Smooth muscle cell of the brain vasculature (primary cell): ENCODE results near the gene BTBD8.

Experiments
- DNase-seq: peaks from one replicate; pipeline ENCODE4 v3.0.0-alpha.2; 2012; ENCODE audit warnings: low read depth, low spot score

BTBD8 gene

GRCh38 chr1:92192246-92192645 lies 112.1 kb downstream of the BTBD8 start:
- no peak for DNase-seq

GRCh38 chr1:92194511-92194910 lies 114.4 kb downstream of the BTBD8 start:
- no peak for DNase-seq

- no peak for DNase-seq
Measured at GRCh38 chr1:92201973-92202372, 121.8 kb downstream of the BTBD8 start.

GRCh38 chr1:92203105-92203504 lies 123.0 kb downstream of the BTBD8 start:
- DNase-seq, result no peak

- no peak for DNase-seq
Measured at GRCh38 chr1:92210701-92211100, 130.6 kb downstream of the BTBD8 start.

- no peak for DNase-seq
Measured at GRCh38 chr1:92211166-92211565, 131.0 kb downstream of the BTBD8 start.

GRCh38 chr1:92217721-92218120 lies 137.6 kb downstream of the BTBD8 start, which contains the start of gene C1orf146:
TSS of gene C1orf146 (plus strand) at chr1:92217915. CDS start at chr1:92231421, 13,506 bp downstream.
- no peak for DNase-seq

- no peak for DNase-seq
Measured at GRCh38 chr1:92218559-92218958, 138.4 kb downstream of the BTBD8 start.

- no peak for DNase-seq
Measured at GRCh38 chr1:92219028-92219427, 138.9 kb downstream of the BTBD8 start.

GRCh38 chr1:92228401-92228800 lies 148.3 kb downstream of the BTBD8 start:
- DNase-seq, result no peak

- no peak for DNase-seq
Measured at GRCh38 chr1:92230736-92231135, 150.6 kb downstream of the BTBD8 start.
